Mesangial cell (primary cell): ENCODE data around the gene CDKN2AIP. TPM values are rescaled to one million over a fixed set of nuclear protein-coding genes. Genes with fewer than 3 reads are reported as not detected.

Source experiments
- total RNA-seq: library from RNA; depleted of rRNA; stranded (reverse); fragments of >200 nt; gene quantifications from 2 replicates; pipeline ENCODE4 v1.2.3, GENCODE V29; 2015

Gene CDKN2AIP, protein sequence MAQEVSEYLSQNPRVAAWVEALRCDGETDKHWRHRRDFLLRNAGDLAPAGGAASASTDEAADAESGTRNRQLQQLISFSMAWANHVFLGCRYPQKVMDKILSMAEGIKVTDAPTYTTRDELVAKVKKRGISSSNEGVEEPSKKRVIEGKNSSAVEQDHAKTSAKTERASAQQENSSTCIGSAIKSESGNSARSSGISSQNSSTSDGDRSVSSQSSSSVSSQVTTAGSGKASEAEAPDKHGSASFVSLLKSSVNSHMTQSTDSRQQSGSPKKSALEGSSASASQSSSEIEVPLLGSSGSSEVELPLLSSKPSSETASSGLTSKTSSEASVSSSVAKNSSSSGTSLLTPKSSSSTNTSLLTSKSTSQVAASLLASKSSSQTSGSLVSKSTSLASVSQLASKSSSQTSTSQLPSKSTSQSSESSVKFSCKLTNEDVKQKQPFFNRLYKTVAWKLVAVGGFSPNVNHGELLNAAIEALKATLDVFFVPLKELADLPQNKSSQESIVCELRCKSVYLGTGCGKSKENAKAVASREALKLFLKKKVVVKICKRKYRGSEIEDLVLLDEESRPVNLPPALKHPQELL
- total RNA-seq, result 16.0 and 17.5 TPM in 2 replicates

DNA sequence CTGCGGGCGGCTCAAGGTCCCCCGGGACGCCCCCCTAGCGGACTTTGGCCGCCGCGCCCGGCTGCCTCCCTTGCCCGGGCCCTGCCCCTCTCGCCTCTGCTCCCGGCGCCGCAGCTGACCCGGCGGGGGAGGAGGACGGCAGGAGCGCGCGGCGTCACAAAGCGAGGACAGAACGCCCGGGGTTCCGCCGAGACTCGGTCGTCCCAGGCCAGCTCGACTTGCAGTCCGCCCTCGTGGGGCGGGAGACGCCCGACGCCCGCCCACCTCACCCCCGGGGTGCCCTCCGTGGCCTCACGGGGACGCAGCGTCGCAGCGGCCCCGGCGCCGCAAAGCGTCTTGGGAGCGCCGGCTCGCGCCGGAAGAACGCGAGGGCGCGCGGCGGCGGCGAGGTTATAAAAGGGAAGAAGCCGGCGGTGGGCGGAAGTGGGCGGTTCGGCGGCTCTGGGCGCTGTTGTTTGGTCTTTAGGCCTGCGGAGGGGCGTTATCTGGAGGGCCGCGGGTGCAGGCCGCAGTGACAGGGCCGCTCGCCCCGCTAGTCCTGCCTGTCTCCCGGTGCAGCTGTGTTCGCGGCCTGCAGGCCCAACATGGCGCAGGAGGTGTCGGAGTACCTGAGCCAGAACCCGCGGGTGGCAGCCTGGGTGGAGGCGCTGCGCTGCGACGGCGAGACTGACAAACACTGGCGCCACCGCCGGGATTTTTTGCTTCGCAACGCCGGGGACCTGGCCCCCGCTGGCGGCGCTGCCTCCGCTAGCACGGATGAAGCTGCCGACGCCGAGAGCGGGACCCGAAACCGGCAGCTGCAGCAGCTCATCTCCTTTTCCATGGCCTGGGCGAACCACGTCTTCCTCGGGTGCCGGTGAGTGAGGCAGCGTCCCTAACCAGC lies at the start of gene CDKN2AIP:
Gene CDKN2AIP (plus strand): TSS at position 423 of the 883 bp plus-strand sequence. CDS start 162 bp downstream, at position 585.

Other genes starting within 250 kb of the CDKN2AIP start
- gene CLDN22, start 124.4 kb upstream of the CDKN2AIP start, total RNA-seq, result under 0.01 TPM in 1 of 2 replicates, not detected in the other
- not detected in 2 replicates for gene CLDN24, start 122.2 kb upstream of the CDKN2AIP start, total RNA-seq
- 3.3 and 3.9 TPM in 2 replicates for gene ING2, start 60.4 kb downstream of the CDKN2AIP start, total RNA-seq
- gene RWDD4, start 214.5 kb downstream of the CDKN2AIP start, total RNA-seq, result 12.7 and 15.3 TPM in 2 replicates
- gene TRAPPC11, start 214.7 kb downstream of the CDKN2AIP start, total RNA-seq, result 15.2 and 17.1 TPM in 2 replicates